ENCODE measurements around the gene HAPLN1. TPM values are rescaled to one million over a fixed set of nuclear protein-coding genes. Genes with fewer than 3 reads are reported as not detected.

Gene HAPLN1
- total RNA-seq, 2 donors from 2014 or later, result not detected

DNA sequence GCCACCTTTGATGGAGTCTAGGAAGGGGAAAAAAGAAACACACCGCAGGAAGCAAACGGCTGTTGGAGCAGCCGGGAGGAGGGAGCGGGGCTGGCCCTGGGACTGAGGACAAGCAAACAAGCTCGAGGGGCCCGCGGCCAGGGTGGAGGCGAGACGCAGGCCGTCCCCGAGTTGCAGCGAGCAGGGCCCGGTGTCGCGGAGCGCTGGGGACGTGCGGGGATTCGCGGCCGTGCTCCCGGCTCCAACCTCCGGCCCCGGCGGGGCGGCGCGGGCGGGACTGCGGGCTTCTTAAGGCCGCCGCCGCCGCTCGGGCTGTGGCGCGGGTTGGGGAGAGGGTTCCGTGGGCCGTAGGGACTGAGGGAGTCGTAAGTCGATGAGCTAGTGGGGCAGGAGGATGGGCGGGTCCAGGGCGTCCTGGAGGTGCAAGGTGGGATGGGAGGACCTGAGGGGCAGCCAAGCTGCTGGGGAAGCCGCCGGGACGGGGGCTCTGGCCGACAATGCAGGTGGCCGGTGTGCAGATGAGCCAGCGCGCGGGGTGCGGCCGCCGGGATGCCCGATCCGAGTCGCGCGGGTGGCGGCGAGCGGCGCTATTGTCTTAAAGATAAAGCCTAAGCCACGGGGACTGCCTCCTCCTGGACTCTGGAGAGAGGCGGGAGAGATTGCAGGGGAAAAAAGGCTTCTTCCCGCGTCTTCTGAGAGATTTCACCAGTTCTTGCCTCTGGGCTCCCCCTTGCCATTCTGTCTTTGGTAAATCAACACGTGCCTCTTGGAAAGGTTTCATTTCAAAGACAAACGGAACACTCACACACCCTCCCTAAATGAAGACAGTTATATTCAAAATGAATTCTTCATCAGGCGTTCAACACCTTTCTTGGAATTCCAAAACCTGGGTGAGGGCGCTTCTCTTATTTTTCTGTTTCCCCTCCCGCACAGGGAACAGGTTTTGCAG lies 1.6 kb upstream of the HAPLN1 start:
- peak overlapping the region in 1 of 2 donors; percentile 33 for H3K4me3 ChIP-seq
- no peaks in the 10 kb centered on the region for H3K9me3 ChIP-seq
- no peak overlapping the region for H3K27ac ChIP-seq
- peak; percentile 19 to 44 (median 26) for DNase-seq
- ATAC-seq, result peak; percentile 64
- 4 to 7% methylated on average over 36 to 68 of the region's 72 CpGs for WGBS, 2 donors
- no peak for TF ChIP-seq POLR2A (IDR thresholded peaks at IDR 0.05)
- TF ChIP-seq, protein P1, sequence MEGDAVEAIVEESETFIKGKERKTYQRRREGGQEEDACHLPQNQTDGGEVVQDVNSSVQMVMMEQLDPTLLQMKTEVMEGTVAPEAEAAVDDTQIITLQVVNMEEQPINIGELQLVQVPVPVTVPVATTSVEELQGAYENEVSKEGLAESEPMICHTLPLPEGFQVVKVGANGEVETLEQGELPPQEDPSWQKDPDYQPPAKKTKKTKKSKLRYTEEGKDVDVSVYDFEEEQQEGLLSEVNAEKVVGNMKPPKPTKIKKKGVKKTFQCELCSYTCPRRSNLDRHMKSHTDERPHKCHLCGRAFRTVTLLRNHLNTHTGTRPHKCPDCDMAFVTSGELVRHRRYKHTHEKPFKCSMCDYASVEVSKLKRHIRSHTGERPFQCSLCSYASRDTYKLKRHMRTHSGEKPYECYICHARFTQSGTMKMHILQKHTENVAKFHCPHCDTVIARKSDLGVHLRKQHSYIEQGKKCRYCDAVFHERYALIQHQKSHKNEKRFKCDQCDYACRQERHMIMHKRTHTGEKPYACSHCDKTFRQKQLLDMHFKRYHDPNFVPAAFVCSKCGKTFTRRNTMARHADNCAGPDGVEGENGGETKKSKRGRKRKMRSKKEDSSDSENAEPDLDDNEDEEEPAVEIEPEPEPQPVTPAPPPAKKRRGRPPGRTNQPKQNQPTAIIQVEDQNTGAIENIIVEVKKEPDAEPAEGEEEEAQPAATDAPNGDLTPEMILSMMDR (IDR thresholded peaks at IDR 0.05), result peak in 1 of 7 experiments; percentile 6
- peaks cover 17% of the 10 kb centered on the region for H3K4me1 ChIP-seq
- no peaks in the 10 kb centered on the region for H3K36me3 ChIP-seq (replicated peaks in 1 of 2; ENCODE audit: insufficient read depth in 1 of 2, low read depth in 2 of 2)
- no peaks in the 10 kb centered on the region for H3K27me3 ChIP-seq
- intact Hi-C loops (cut with DNase I), result no loop called here

- Histone ChIP-seq H3K27ac (no peak overlapping the region), H3K4me1 (peaks cover 17% of the 10 kb centered on the region), H3K36me3 (replicated peaks in 1 of 2; ENCODE audit: insufficient read depth in 1 of 2, low read depth in 2 of 2) (no peaks in the 10 kb centered on the region), H3K27me3 (no peaks in the 10 kb centered on the region), H3K9me3 (no peaks in the 10 kb centered on the region), H3K4me3 (no peak overlapping the region)
- TF ChIP-seq, protein P1 (IDR thresholded peaks at IDR 0.05), result no peak
- no peak for TF ChIP-seq POLR2A (IDR thresholded peaks at IDR 0.05)
- 56 to 70% methylated on average over 2 of the region's 2 CpGs for WGBS, 2 donors
- intact Hi-C loops (cut with DNase I), result no loop called here
- ATAC-seq (no peak), DNase-seq (no peak)
Observed at GRCh38 chr5:83718936-83719495, 1.6 kb downstream of the HAPLN1 start.

GRCh38 chr5:83718195-83718825 lies 2.3 kb downstream of the HAPLN1 start:
- Histone ChIP-seq H3K4me1 (peaks cover 17% of the 10 kb centered on the region), H3K27ac (no peak overlapping the region), H3K4me3 (no peak overlapping the region), H3K9me3 (no peaks in the 10 kb centered on the region), H3K27me3 (no peaks in the 10 kb centered on the region), H3K36me3 (replicated peaks in 1 of 2; ENCODE audit: insufficient read depth in 1 of 2, low read depth in 2 of 2) (no peaks in the 10 kb centered on the region)
- DNase-seq, result peak; percentile 22 to 67 (median 49)
- WGBS, 2 donors, result 5 to 6% methylated on average over 6 of the region's 6 CpGs
- ATAC-seq, result peak; percentile 73
- TF ChIP-seq, protein P1 (IDR thresholded peaks at IDR 0.05), result peak; percentile 61 to 81 (median 76)
- no peak for TF ChIP-seq POLR2A (IDR thresholded peaks at IDR 0.05)
- intact Hi-C loops (cut with DNase I), result no loop called here

DNA sequence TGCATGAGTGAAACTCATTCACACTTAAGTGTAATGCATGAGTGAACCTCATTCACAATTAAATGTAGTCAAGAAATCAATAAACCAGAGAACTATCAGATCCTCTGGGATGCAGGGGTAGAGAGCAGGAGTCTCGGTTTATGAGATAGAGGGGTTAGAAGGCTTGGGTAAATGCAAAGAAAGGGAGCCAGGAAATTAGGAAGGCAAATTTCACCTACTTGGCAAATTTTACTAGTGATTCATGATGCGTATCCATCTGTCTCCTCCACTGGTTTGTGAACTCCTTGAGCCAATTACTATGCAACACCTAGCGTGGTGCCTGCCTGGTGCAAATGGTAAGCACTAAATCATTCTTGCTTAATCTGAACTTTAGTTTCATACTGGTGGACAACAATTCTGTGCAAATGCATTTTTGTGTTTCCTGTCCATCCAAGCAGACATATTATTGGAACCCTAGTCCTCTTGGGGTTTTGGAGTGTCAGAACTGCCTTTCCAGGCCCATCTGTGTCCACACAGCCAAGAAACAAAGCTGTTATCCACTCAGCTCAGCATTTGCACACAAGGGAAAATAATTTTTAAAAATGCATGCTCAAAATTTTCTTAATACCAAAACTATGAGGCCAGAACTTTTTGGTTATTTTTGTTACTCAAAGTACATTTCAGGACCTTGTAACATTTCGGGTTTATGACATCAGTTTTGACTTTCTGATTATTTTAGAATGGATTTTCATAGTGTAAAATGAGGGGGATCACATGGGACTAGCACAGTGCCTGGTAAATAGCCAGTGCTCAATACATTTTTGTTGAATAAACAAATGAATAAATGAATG lies 5.2 kb downstream of the HAPLN1 start:
- ATAC-seq, result no peak

More for the DNA sequence above, 5.2 kb downstream of the HAPLN1 start:
- Histone ChIP-seq H3K4me1 (no peaks in the 10 kb centered on the region), H3K36me3 (replicated peaks in 1 of 2; ENCODE audit: insufficient read depth in 1 of 2, low read depth in 2 of 2) (no peaks in the 10 kb centered on the region), H3K9me3 (no peaks in the 10 kb centered on the region), H3K27me3 (no peaks in the 10 kb centered on the region), H3K4me3 (no peak overlapping the region), H3K27ac (no peak overlapping the region)
- intact Hi-C loops (cut with DNase I), result no loop called here
- WGBS, 2 donors, result 54 to 60% methylated on average over 4 of the region's 4 CpGs
- TF ChIP-seq, protein P1 (IDR thresholded peaks at IDR 0.05), result no peak
- TF ChIP-seq POLR2A (IDR thresholded peaks at IDR 0.05), result no peak
- no peak for DNase-seq
